ENCODE data around the gene GART. TPM values are rescaled to one million over a fixed set of nuclear protein-coding genes. Genes with fewer than 3 reads are reported as not detected.

The GART gene
- total and polyA plus RNA-seq, 9 donors: 37.5 to 62.6 (median 49.6) TPM

DNA sequence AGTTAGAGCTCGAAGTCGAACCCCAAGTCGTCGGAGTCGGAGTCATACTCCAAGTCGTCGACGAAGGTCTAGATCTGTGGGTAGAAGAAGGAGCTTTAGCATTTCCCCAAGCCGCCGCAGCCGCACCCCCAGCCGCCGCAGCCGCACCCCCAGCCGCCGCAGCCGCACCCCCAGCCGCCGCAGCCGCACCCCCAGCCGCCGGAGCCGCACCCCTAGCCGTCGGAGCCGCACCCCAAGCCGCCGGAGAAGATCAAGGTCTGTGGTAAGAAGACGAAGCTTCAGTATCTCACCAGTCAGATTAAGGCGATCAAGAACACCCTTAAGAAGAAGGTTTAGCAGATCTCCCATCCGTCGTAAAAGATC, 13.0 kb upstream of the GART start:
- Histone ChIP-seq H3K27ac (ENCODE audit: low read length) (no peak overlapping the region), H3K36me3 (ENCODE audit: control insufficient read depth, insufficient read depth, low read length) (peaks cover 71% of the 10 kb centered on the region), H3K9me3 (replicated peaks; ENCODE audit: control insufficient read depth, low read depth, low read length) (no peaks in the 10 kb centered on the region), H3K4me3 (ENCODE audit: low read length) (no peak overlapping the region), H3K4me1 (ENCODE audit: control insufficient read depth, insufficient read depth, low read length) (no peaks in the 10 kb centered on the region), H3K27me3 (ENCODE audit: control insufficient read depth, insufficient read depth, low read length) (no peaks in the 10 kb centered on the region)
- no peak for DNase-seq
- 97% methylated on average over 22 of the region's 32 CpGs for WGBS (ENCODE audit: insufficient coverage)

- H3K27me3 ChIP-seq (ENCODE audit: control insufficient read depth, insufficient read depth, low read length): no peaks in the 10 kb centered on the region
- no peak overlapping the region for H3K4me3 ChIP-seq (ENCODE audit: low read length)
- 95% methylated on average over 18 of the region's 18 CpGs for WGBS (ENCODE audit: insufficient coverage)
These were observed 12.5 kb upstream of the GART start for GRCh38 chr21:33554236-33554981.

DNA sequence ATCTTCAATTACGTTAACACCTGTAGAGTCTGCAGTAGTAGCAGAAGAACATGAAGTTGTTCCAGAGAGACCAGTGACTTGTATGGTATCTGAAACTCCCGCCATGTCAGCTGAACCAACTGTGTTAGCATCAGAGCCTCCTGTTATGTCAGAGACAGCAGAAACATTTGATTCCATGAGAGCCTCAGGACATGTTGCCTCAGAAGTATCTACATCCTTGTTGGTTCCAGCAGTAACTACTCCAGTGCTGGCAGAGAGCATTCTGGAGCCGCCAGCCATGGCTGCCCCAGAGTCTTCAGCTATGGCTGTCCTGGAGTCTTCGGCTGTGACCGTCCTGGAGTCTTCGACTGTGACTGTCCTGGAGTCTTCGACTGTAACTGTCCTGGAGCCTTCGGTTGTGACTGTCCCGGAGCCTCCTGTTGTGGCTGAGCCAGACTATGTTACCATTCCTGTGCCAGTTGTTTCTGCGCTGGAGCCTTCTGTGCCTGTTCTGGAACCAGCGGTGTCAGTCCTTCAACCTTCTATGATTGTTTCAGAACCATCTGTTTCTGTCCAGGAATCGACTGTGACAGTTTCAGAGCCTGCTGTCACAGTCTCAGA, 11.2 kb upstream of the GART start:
- no peak for DNase-seq
- Histone ChIP-seq H3K4me3 (ENCODE audit: low read length) (no peak overlapping the region), H3K27me3 (ENCODE audit: control insufficient read depth, insufficient read depth, low read length) (no peaks in the 10 kb centered on the region), H3K4me1 (ENCODE audit: control insufficient read depth, insufficient read depth, low read length) (no peaks in the 10 kb centered on the region), H3K27ac (ENCODE audit: low read length) (no peak overlapping the region), H3K9me3 (replicated peaks; ENCODE audit: control insufficient read depth, low read depth, low read length) (no peaks in the 10 kb centered on the region), H3K36me3 (ENCODE audit: control insufficient read depth, insufficient read depth, low read length) (peaks cover 74% of the 10 kb centered on the region)
- 99% methylated on average over 12 of the region's 12 CpGs for WGBS (ENCODE audit: insufficient coverage)

More at GRCh38 chr21:33554236-33554981, 12.5 kb upstream of the GART start:
- Histone ChIP-seq H3K4me1 (ENCODE audit: control insufficient read depth, insufficient read depth, low read length) (no peaks in the 10 kb centered on the region), H3K27ac (ENCODE audit: low read length) (no peak overlapping the region), H3K9me3 (replicated peaks; ENCODE audit: control insufficient read depth, low read depth, low read length) (no peaks in the 10 kb centered on the region), H3K36me3 (ENCODE audit: control insufficient read depth, insufficient read depth, low read length) (peaks cover 72% of the 10 kb centered on the region)
- no peak for DNase-seq

DNA sequence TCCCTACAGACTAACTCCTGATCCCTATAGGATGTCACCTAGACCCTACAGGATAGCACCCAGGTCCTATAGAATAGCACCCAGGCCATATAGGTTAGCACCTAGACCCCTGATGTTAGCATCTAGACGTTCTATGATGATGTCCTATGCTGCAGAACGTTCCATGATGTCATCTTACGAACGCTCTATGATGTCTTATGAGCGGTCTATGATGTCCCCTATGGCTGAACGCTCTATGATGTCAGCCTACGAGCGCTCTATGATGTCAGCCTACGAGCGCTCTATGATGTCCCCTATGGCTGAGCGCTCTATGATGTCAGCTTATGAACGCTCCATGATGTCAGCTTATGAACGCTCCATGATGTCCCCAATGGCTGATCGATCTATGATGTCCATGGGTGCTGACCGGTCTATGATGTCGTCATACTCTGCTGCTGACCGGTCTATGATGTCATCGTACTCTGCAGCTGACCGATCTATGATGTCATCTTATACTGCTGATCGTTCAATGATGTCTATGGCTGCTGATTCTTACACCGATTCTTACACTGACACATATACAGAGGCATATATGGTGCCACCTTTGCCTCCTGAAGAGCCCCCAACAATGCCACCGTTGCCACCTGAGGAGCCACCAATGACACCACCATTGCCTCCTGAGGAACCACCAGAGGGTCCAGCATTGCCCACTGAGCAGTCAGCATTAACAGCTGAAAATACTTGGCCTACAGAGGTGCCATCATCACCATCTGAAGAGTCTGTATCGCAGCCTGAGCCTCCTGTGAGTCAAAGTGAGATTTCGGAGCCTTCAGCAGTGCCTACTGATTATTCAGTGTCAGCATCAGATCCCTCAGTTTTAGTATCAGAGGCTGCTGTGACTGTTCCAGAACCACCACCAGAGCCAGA, 10.4 kb upstream of the GART start:
- 98% methylated on average over 24 of the region's 24 CpGs for WGBS (ENCODE audit: insufficient coverage)
- peaks cover 66% of the 10 kb centered on the region for H3K36me3 ChIP-seq (ENCODE audit: control insufficient read depth, insufficient read depth, low read length)
- no peak for DNase-seq
- H3K27ac ChIP-seq (ENCODE audit: low read length): no peak overlapping the region
- H3K4me3 ChIP-seq (ENCODE audit: low read length): no peak overlapping the region
- no peaks in the 10 kb centered on the region for H3K9me3 ChIP-seq (replicated peaks; ENCODE audit: control insufficient read depth, low read depth, low read length)
- H3K27me3 ChIP-seq (ENCODE audit: control insufficient read depth, insufficient read depth, low read length): no peaks in the 10 kb centered on the region
- H3K4me1 ChIP-seq (ENCODE audit: control insufficient read depth, insufficient read depth, low read length): no peaks in the 10 kb centered on the region

GRCh38 chr21:33551664-33552063, 9.7 kb upstream of the GART start:
- WGBS (ENCODE audit: insufficient coverage): 100% methylated on average over 2 of the region's 2 CpGs
- no peak overlapping the region for H3K27ac ChIP-seq (ENCODE audit: low read length)
- no peak for DNase-seq
- H3K36me3 ChIP-seq (ENCODE audit: control insufficient read depth, insufficient read depth, low read length): peaks cover 63% of the 10 kb centered on the region
- no peaks in the 10 kb centered on the region for H3K9me3 ChIP-seq (replicated peaks; ENCODE audit: control insufficient read depth, low read depth, low read length)
- H3K4me1 ChIP-seq (ENCODE audit: control insufficient read depth, insufficient read depth, low read length): no peaks in the 10 kb centered on the region
- no peaks in the 10 kb centered on the region for H3K27me3 ChIP-seq (ENCODE audit: control insufficient read depth, insufficient read depth, low read length)
- no peak overlapping the region for H3K4me3 ChIP-seq (ENCODE audit: low read length)

DNA sequence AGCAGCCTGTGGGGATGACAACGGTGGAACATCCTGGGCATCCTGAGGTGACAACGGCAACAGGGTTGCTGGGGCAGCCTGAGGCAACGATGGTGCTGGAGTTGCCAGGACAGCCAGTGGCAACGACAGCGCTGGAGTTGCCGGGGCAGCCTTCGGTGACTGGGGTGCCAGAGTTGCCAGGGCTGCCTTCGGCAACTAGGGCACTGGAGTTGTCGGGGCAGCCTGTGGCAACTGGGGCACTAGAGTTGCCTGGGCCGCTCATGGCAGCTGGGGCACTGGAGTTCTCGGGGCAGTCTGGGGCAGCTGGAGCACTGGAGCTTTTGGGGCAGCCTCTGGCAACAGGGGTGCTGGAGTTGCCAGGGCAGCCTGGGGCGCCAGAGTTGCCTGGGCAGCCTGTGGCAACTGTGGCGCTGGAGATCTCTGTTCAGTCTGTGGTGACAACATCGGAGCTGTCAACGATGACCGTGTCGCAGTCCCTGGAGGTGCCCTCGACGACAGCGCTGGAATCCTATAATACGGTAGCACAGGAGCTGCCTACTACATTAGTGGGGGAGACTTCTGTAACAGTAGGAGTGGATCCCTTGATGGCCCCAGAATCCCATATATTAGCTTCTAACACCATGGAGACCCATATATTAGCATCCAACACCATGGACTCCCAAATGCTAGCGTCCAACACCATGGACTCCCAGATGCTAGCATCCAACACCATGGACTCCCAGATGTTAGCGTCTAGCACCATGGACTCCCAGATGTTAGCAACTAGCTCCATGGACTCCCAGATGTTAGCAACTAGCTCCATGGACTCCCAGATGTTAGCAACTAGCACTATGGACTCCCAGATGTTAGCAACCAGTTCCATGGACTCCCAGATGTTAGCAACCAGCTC, 9.1 kb upstream of the GART start:
- Histone ChIP-seq H3K36me3 (ENCODE audit: control insufficient read depth, insufficient read depth, low read length) (peaks cover 63% of the 10 kb centered on the region), H3K27me3 (ENCODE audit: control insufficient read depth, insufficient read depth, low read length) (no peaks in the 10 kb centered on the region), H3K27ac (ENCODE audit: low read length) (no peak overlapping the region), H3K4me3 (ENCODE audit: low read length) (no peak overlapping the region), H3K9me3 (replicated peaks; ENCODE audit: control insufficient read depth, low read depth, low read length) (no peaks in the 10 kb centered on the region), H3K4me1 (ENCODE audit: control insufficient read depth, insufficient read depth, low read length) (no peaks in the 10 kb centered on the region)
- DNase-seq: no peak
- over 99% methylated on average over 22 of the region's 23 CpGs for WGBS (ENCODE audit: insufficient coverage)

DNA sequence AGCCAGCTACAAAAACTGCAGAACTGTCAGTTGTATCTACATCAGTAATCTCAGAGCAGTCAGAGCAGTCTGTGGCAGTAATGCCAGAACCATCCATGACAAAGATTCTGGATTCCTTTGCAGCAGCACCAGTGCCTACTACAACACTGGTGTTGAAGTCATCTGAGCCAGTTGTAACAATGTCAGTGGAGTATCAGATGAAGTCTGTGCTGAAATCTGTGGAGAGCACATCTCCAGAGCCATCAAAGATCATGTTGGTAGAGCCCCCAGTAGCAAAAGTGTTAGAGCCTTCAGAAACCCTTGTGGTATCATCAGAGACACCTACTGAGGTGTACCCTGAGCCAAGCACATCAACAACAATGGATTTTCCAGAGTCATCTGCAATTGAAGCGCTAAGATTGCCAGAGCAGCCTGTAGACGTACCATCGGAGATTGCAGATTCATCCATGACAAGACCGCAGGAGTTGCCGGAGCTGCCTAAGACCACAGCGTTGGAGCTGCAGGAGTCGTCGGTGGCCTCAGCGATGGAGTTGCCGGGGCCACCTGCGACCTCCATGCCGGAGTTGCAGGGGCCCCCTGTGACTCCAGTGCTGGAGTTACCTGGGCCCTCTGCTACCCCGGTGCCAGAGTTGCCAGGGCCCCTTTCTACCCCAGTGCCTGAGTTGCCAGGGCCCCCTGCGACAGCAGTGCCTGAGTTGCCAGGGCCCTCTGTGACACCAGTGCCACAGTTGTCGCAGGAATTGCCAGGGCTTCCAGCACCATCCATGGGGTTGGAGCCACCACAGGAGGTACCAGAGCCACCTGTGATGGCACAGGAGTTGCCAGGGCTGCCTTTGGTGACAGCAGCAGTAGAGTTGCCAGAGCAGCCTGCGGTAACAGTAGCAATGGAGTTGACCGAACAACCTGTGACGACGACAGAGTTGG, 8.2 kb upstream of the GART start:
- no peak overlapping the region for H3K4me3 ChIP-seq (ENCODE audit: low read length)
- WGBS (ENCODE audit: insufficient coverage): 98% methylated on average over 19 of the region's 19 CpGs
- H3K9me3 ChIP-seq (replicated peaks; ENCODE audit: control insufficient read depth, low read depth, low read length): no peaks in the 10 kb centered on the region
- no peak overlapping the region for H3K27ac ChIP-seq (ENCODE audit: low read length)
- no peaks in the 10 kb centered on the region for H3K4me1 ChIP-seq (ENCODE audit: control insufficient read depth, insufficient read depth, low read length)
- H3K27me3 ChIP-seq (ENCODE audit: control insufficient read depth, insufficient read depth, low read length): no peaks in the 10 kb centered on the region
- peaks cover 62% of the 10 kb centered on the region for H3K36me3 ChIP-seq (ENCODE audit: control insufficient read depth, insufficient read depth, low read length)
- no peak for DNase-seq

GRCh38 chr21:33546086-33546485, 4.2 kb upstream of the GART start:
- peaks cover 4% of the 10 kb centered on the region for H3K4me1 ChIP-seq (ENCODE audit: control insufficient read depth, insufficient read depth, low read length)
- no peaks in the 10 kb centered on the region for H3K27me3 ChIP-seq (ENCODE audit: control insufficient read depth, insufficient read depth, low read length)
- H3K27ac ChIP-seq (ENCODE audit: low read length): no peak overlapping the region
- H3K4me3 ChIP-seq (ENCODE audit: low read length): no peak overlapping the region
- no peaks in the 10 kb centered on the region for H3K9me3 ChIP-seq (replicated peaks; ENCODE audit: control insufficient read depth, low read depth, low read length)
- H3K36me3 ChIP-seq (ENCODE audit: control insufficient read depth, insufficient read depth, low read length): peaks cover 24% of the 10 kb centered on the region
- peak; percentile 21 for DNase-seq
- WGBS (ENCODE audit: insufficient coverage): 89% methylated on average over 1 of the region's 3 CpGs
